ENCODE measurements around the gene ZFR.
"Not testable (repeated sequence)": the region's sequence is repeated elsewhere in the genome, so short reads cannot be mapped to it uniquely, and the experiment has no call there.

The ZFR gene

DNA sequence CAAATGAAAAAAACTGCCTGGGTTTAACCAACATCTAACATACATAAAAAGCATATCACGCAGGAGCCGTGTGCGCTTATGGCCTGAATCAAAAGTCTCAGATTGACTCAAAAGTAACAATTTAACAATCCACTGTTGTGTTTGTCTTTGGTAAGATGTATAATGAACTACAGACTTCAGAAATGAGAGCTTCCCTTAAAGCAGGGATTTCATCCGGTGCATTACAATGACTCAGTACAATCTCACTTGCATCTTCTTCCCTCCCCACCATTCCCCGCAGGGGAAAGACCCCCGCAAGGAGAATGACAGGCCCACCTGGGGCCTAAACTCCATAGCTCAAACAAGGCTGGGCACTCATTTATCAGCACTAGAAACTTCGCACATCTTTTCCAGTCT, 1.4 kb downstream of the ZFR start:
- Histone ChIP-seq H3K4me3 (ENCODE audit: low read depth, low read length) (peak overlapping the region; percentile 75), H3K27ac (peak overlapping the region; percentile 89), H3K36me3 (peaks cover 37% of the 10 kb centered on the region), H3K27me3 (ENCODE audit: insufficient read depth, low read depth, severe bottlenecking) (no peaks in the 10 kb centered on the region), H3K9me3 (ENCODE audit: severe bottlenecking) (no peaks in the 10 kb centered on the region)
- no peak for DNase-seq
- no peak for TF ChIP-seq CTCF (IDR thresholded peaks at IDR 0.05; ENCODE audit: low read depth, low read length)

DNA sequence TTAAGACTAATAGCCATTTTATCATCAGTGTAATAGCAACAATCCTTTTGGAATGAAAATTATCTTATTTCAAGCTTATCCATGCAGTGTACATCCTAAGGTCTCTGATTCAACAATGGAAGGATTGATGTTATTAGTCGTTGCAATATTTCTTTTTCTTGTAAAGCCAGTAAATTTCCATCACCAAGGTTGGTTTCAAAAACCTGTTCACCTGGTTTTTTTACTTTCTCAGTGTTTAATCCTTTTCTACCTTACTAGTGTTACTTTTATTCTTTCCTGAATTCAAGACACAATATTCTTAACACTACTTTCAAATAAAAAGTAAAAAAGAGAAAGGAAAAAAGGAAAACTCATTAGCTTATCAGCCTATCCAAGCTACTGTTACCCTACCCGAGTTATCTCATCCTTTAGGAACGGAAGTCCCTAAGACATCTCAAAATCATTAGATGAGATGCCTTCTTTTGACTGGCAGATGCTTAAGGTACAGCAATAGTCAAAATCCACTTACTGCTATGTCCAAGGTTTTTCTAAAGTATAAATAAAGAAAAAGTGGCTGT, 5.4 kb downstream of the ZFR start:
- Histone ChIP-seq H3K4me3 (ENCODE audit: low read depth, low read length) (no peak overlapping the region), H3K36me3 (peaks cover 41% of the 10 kb centered on the region), H3K9me3 (ENCODE audit: severe bottlenecking) (no peaks in the 10 kb centered on the region), H3K27me3 (ENCODE audit: insufficient read depth, low read depth, severe bottlenecking) (no peaks in the 10 kb centered on the region), H3K27ac (no peak overlapping the region)
- DNase-seq = no peak
- TF ChIP-seq CTCF (IDR thresholded peaks at IDR 0.05; ENCODE audit: low read depth, low read length) = no peak

- Histone ChIP-seq H3K4me3 (ENCODE audit: low read depth, low read length) (no peak overlapping the region), H3K27ac (no peak overlapping the region), H3K36me3 (peaks cover 25% of the 10 kb centered on the region), H3K9me3 (ENCODE audit: severe bottlenecking) (no peaks in the 10 kb centered on the region), H3K27me3 (ENCODE audit: insufficient read depth, low read depth, severe bottlenecking) (no peaks in the 10 kb centered on the region)
- no peak for DNase-seq
- TF ChIP-seq CTCF (IDR thresholded peaks at IDR 0.05; ENCODE audit: low read depth, low read length) = no peak
These were observed 7.8 kb downstream of the ZFR start for GRCh38 chr5:32436553-32437242.

DNA sequence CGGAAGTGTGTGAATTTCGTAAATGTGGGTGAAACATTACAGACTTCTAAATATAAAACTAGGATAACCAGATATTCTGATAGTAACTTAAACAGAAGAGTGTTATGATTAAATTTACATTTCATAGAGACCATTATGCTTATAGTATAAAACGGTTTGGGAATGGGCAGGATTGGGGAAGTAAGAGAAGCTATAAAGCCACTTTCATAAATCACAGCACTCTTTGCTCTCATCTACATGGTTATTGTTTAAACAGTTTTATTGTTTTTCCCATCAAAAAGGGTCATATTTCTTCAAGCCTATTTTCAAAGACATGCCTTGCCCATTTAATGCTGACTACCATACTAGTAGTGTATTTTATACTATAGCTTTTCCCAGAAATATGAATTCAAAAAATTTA, 9.2 kb downstream of the ZFR start:
- Histone ChIP-seq H3K4me3 (ENCODE audit: low read depth, low read length) (no peak overlapping the region), H3K9me3 (ENCODE audit: severe bottlenecking) (no peaks in the 10 kb centered on the region), H3K27ac (no peak overlapping the region), H3K27me3 (ENCODE audit: insufficient read depth, low read depth, severe bottlenecking) (no peaks in the 10 kb centered on the region), H3K36me3 (peaks cover 17% of the 10 kb centered on the region)
- no peak for DNase-seq
- TF ChIP-seq CTCF (IDR thresholded peaks at IDR 0.05; ENCODE audit: low read depth, low read length) = no peak

GRCh38 chr5:32434221-32434620, 10.3 kb downstream of the ZFR start:
- no peak for DNase-seq
- Histone ChIP-seq H3K27me3 (ENCODE audit: insufficient read depth, low read depth, severe bottlenecking) (no peaks in the 10 kb centered on the region), H3K36me3 (peaks cover 16% of the 10 kb centered on the region), H3K4me3 (ENCODE audit: low read depth, low read length) (no peak overlapping the region), H3K27ac (no peak overlapping the region), H3K9me3 (ENCODE audit: severe bottlenecking) (no peaks in the 10 kb centered on the region)
- no peak for TF ChIP-seq CTCF (IDR thresholded peaks at IDR 0.05; ENCODE audit: low read depth, low read length)

DNA sequence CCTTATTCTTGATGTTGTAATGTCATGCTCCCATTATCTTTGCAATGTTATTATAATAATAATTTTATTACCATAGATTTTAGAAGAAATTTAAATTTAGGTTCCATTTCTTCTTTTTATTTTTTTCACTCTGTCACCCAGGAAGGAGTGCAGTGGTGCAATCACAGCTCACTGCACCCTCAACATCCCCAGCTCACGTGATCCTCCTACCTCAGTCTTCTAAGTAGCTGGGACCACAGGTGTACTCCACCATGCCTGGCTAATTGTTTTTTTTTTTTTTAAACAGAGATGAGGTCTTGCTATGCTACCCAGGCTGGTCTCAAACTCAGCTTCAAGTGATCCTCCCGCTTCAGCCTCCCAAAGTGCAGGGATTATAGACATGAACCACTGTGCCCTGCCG, 11.9 kb downstream of the ZFR start:
- Histone ChIP-seq H3K4me3 (ENCODE audit: low read depth, low read length) (no peak overlapping the region), H3K9me3 (ENCODE audit: severe bottlenecking) (no peaks in the 10 kb centered on the region), H3K36me3 (peaks cover 22% of the 10 kb centered on the region), H3K27ac (no peak overlapping the region), H3K27me3 (ENCODE audit: insufficient read depth, low read depth, severe bottlenecking) (no peaks in the 10 kb centered on the region)
- DNase-seq = no peak
- no peak for TF ChIP-seq CTCF (IDR thresholded peaks at IDR 0.05; ENCODE audit: low read depth, low read length)

DNA sequence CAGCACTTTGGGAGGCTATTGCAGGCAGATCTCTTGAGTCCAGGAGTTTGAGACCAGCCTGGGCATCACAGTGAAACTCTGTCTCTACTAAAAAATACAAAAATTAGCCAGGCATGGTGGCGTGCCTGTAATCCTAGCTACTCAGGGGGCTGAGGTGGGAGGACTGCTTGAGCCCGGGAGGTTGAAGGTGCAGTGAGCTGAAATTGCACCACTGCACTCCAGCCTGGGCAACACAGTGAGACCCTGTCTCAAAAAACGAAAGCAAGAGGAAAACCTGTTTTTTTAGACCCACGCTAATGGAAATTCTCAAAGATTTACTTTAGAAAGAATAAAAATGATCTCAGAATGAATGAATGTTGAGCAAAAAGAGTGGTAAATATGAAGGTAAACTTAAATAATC, 13.7 kb downstream of the ZFR start:
- peaks cover 26% of the 10 kb centered on the region for H3K36me3 ChIP-seq
- H3K27ac ChIP-seq; H3K27me3 ChIP-seq (ENCODE audit: insufficient read depth, low read depth, severe bottlenecking); DNase-seq; H3K9me3 ChIP-seq (ENCODE audit: severe bottlenecking); H3K4me3 ChIP-seq (ENCODE audit: low read depth, low read length): not testable (repeated sequence)

Data from WERI-Rb-1 (cell line).